GM18907 (cell line): Measurements from ENCODE around the gene GRXCR2.
A peak's percentile ranks its signal among the peaks of the same experiment; 100 is the strongest.
"Not testable (repeated sequence)": the region's sequence is repeated elsewhere in the genome, so short reads cannot be mapped to it uniquely, and the experiment has no call there.

ENCODE experiments used
- ATAC-seq: cut with Tn5 transposase; IDR thresholded peaks from one replicate; pipeline ENCODE4 v1.9.1; 2021; ENCODE audit warnings: mild to moderate bottlenecking, moderate library complexity; ENCODE audit not compliant: unreplicated experiment

Gene GRXCR2

GRCh38 chr5:145887976-145888574 lies 15.3 kb upstream of the GRXCR2 start:
- ATAC-seq = no peak

- ATAC-seq = no peak
Observed at GRCh38 chr5:145887217-145887616, 14.4 kb upstream of the GRXCR2 start.

GRCh38 chr5:145874765-145875164 lies 2.0 kb upstream of the GRXCR2 start:
- no peak for ATAC-seq

GRCh38 chr5:145872486-145872885 lies 328 bp downstream of the GRXCR2 start:
- ATAC-seq = no peak

GRCh38 chr5:145869753-145870152 lies 3.1 kb downstream of the GRXCR2 start:
- no peak for ATAC-seq

GRCh38 chr5:145867806-145868205 lies 5.0 kb downstream of the GRXCR2 start:
- no peak for ATAC-seq

GRCh38 chr5:145864432-145864831 lies 8.4 kb downstream of the GRXCR2 start:
- not testable (repeated sequence) for ATAC-seq

GRCh38 chr5:145863003-145863402 lies 9.8 kb downstream of the GRXCR2 start:
- ATAC-seq = no peak

- no peak for ATAC-seq
Observed at GRCh38 chr5:145859897-145860296, 12.9 kb downstream of the GRXCR2 start.

- no peak for ATAC-seq
Observed at GRCh38 chr5:145859453-145859852, 13.4 kb downstream of the GRXCR2 start.

- no peak for ATAC-seq
Observed at GRCh38 chr5:145858959-145859358, 13.9 kb downstream of the GRXCR2 start.

- ATAC-seq = peak; percentile 63
Observed at GRCh38 chr5:145856285-145856818, 16.5 kb downstream of the GRXCR2 start.

GRCh38 chr5:145855763-145856267 lies 17.0 kb downstream of the GRXCR2 start:
- ATAC-seq = no peak

GRCh38 chr5:145854651-145855258 lies 18.1 kb downstream of the GRXCR2 start:
- no peak for ATAC-seq

- no peak for ATAC-seq
Observed at GRCh38 chr5:145853781-145854376, 18.9 kb downstream of the GRXCR2 start.

- no peak for ATAC-seq
Observed at GRCh38 chr5:145852990-145853389, 19.8 kb downstream of the GRXCR2 start.

GRCh38 chr5:145848854-145849253 lies 24.0 kb downstream of the GRXCR2 start:
- no peak for ATAC-seq

- ATAC-seq = no peak
Observed at GRCh38 chr5:145847499-145848497, 25.0 kb downstream of the GRXCR2 start.

GRCh38 chr5:145846081-145846480 lies 26.7 kb downstream of the GRXCR2 start:
- no peak for ATAC-seq

- ATAC-seq = no peak
Observed at GRCh38 chr5:145841299-145841698, 31.5 kb downstream of the GRXCR2 start.
